SIG-M5 (cell line): Measurements from ENCODE around the gene KIF1B.

Source experiments
- DNase-seq: peaks from one replicate; lab custom pipeline; 2025; lab: John Stamatoyannopoulos, UW

The KIF1B gene, protein sequence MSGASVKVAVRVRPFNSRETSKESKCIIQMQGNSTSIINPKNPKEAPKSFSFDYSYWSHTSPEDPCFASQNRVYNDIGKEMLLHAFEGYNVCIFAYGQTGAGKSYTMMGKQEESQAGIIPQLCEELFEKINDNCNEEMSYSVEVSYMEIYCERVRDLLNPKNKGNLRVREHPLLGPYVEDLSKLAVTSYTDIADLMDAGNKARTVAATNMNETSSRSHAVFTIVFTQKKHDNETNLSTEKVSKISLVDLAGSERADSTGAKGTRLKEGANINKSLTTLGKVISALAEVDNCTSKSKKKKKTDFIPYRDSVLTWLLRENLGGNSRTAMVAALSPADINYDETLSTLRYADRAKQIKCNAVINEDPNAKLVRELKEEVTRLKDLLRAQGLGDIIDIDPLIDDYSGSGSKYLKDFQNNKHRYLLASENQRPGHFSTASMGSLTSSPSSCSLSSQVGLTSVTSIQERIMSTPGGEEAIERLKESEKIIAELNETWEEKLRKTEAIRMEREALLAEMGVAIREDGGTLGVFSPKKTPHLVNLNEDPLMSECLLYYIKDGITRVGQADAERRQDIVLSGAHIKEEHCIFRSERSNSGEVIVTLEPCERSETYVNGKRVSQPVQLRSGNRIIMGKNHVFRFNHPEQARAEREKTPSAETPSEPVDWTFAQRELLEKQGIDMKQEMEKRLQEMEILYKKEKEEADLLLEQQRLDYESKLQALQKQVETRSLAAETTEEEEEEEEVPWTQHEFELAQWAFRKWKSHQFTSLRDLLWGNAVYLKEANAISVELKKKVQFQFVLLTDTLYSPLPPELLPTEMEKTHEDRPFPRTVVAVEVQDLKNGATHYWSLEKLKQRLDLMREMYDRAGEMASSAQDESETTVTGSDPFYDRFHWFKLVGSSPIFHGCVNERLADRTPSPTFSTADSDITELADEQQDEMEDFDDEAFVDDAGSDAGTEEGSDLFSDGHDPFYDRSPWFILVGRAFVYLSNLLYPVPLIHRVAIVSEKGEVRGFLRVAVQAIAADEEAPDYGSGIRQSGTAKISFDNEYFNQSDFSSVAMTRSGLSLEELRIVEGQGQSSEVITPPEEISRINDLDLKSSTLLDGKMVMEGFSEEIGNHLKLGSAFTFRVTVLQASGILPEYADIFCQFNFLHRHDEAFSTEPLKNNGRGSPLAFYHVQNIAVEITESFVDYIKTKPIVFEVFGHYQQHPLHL (N-terminal part only)

DNA sequence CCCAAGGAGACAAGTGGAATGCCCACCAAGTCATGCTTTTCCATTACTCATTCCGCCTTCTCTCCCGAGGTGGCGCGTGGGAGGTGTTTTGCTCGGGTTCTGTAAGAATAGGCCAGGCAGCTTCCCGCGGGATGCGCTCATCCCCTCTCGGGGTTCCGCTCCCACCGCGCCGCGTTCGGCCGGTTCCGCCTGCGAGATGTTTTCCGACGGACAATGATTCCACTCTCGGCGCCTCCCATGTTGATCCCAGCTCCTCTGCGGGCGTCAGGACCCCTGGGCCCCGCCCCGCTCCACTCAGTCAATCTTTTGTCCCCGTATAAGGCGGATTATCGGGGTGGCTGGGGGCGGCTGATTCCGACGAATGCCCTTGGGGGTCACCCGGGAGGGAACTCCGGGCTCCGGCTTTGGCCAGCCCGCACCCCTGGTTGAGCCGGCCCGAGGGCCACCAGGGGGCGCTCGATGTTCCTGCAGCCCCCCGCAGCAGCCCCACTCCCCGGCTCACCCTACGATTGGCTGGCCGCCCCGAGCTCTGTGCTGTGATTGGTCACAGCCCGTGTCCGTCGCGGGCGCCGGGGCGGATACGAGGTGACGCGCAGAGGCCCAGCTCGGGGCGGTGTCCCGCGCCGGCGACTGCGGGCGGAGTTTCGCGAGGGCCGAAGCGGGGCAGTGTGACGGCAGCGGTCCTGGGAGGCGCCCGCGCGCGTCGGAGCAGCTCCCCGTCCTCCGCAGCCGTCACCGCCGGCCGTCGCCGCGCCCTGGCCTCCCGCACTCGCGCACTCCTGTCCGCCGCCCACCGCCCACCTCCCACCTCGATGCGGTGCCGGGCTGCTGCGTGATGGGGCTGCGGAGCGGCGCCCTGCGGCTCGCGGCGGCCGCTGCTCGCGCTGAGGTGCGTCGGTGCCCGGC is at the start of gene KIF1B:
Gene KIF1B (plus strand): TSS at position 666 of the 906 bp plus-strand sequence. CDS start 21,759 bp downstream, outside the sequence.
- DNase-seq, result peak; percentile 18

DNA sequence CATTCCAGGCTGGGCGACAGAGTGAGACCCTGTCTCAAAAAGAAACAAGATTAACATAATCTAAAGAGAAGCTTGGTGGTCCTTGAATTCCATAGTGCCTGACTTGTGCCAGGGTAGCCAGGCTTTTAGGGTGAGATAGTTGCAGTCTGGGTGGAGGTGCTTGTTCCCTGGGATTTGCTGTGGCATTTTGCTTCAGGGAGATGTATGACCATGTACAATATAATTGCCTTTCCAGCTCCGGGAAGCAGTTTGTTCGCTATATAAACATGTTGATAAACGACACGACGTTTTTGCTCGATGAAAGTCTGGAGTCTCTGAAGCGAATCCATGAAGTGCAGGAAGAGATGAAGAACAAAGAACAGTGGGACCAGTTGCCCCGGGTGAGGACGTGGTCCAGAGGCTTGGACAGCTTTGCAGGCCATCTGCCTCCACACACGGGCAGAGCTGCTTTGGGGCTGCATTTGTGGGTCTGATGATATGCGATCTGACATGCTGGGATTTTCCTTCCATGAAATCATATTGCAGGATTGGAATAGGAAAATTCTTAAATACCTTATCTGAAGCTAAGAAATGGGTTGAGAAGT is 49.4 kb upstream of the KIF1B start:
- no peak for DNase-seq

DNA sequence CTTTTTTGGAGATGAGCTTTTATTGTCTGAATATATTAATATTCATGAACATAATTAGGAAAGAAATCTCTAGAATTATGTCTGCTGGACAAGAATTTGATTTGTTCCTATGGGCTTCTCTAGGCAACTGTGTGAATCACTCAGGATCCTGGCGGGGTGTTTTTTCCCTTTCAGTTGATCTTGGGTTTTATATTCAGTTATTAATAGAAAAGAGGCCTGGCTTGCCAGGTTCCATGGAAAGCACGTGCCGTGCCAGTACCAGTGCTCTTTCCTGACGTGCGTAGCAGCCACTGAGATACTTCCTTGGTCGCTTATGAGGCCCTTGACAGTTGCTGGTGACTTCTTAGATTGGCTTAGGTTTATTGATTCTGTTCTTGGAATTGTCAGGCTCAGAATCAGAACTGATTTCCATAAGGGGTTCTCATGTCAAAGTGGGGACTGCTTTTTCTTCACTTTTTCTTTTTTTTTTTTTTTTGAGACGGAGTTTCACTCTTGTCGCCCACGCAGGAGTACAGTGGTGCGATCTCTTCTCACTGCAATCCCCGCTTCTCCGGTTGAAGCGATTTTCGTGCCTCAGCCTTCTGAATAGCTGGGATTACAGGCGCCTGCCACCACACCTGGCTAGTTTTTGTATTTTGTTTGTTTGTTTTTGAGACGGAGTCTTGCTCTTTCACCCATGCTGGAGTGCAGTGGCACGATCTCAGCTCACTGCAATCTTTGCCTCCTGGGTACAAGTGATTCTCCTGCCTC is 48.7 kb upstream of the KIF1B start:
- DNase-seq, result no peak

GRCh38 chr1:10168912-10169514 is 41.4 kb upstream of the KIF1B start:
- DNase-seq, result no peak

GRCh38 chr1:10170239-10170574 is 40.2 kb upstream of the KIF1B start:
- DNase-seq, result no peak

DNA sequence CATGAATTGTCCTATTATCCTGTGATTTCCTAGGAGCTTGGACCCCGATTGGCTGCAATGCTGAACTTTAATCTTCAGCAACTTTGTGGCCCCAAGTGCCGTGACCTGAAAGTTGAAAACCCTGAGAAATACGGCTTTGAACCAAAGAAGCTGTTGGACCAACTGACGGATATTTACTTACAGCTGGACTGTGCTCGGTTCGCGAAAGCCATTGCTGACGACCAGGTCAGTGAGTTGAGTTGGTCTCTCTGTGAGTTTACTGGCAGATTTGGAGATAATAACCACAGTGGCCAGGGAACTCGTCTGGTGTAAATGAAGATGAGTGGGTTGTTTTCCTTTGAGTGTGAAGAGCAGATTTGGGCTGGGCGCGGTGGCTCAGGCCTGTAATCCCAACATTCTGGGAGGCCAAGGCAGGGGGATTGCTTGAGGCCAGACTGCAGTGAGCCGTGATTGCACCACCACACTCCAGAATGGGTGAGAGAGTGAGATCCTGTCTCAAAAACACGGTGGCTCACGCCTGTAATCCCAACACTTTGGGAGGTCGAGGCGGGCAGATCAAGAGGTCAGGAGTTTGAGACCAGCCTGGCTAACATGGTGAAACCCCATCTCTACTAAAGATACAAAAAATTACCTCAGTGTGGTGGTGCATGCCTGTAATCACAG is 39.1 kb upstream of the KIF1B start:
- no peak for DNase-seq

- no peak for DNase-seq
Observed at GRCh38 chr1:10171995-10172669, 38.2 kb upstream of the KIF1B start.

DNA sequence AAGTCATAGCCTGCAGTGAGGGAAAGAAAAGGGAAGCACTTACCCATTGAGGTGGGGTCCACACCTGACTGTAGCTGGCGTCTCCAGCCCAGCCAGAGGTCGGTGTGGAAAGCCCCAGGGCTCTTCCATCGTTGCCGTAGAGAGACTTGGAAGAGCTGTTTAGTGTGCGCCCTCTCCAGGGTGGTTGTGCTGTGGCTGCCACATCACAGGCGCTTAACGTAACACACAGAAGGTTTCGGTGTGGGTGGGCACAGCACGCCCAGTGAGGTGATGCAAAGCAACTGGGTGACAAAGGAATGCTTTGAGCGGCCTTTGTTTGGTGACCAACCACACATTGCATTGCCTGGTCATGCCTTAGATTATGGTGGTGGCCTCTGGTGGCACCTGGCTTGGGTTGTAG is 36.8 kb upstream of the KIF1B start:
- DNase-seq, result no peak

- DNase-seq, result no peak
Observed at GRCh38 chr1:10177876-10178275, 32.5 kb upstream of the KIF1B start.

- DNase-seq, result no peak
Observed at GRCh38 chr1:10178597-10179405, 31.6 kb upstream of the KIF1B start.

DNA sequence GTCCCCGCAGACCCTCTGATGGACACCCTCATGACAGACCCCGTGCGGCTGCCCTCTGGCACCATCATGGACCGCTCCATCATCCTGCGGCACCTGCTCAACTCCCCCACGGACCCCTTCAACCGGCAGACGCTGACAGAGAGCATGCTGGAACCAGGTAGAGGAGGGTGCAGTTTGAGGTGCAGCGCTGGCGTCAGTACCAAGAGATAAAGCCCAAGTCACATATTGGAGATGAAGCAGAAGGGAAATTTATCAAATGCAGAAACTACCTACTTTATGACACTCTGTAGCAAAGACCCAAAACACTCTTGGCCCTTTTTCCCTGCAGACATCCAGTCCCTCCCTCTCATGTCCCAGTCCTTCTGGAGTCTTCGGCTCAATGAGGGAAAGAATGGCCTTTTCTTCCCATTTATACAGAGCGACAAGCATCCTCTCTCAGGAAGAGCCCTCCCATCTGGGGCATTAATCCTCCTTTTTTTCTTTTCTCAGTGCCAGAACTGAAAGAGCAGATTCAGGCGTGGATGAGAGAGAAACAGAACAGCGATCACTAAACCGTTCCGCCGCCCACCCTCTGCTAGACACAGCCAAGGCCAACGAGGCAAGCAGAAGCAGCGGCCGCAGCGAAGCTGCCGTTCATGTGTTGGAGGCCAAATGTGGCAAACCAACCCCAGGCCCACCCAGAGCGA is 30.8 kb upstream of the KIF1B start:
- DNase-seq, result no peak

DNA sequence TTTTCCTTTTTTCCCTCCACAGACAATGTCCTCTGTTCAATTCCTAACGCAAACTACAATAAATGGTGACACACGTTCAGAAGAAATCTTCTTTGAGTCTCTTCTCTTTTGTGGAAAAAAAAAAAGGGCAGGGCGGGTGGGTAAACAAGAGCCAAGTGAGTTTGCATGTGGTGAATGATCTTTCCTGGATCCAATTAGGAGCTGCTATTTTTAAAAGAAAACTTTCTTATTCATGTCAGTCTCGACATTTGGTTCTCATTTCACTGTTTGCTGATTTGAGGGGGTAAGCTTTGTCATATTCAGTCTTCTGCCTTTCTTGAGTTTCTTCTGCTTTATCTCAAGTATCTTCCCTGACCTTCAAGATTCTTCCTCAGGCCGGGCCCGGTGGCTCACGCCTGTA is 29.2 kb upstream of the KIF1B start:
- DNase-seq, result no peak

GRCh38 chr1:10185759-10186158 is 24.6 kb upstream of the KIF1B start:
- no peak for DNase-seq

GRCh38 chr1:10186331-10187025 is 23.9 kb upstream of the KIF1B start:
- no peak for DNase-seq

DNA sequence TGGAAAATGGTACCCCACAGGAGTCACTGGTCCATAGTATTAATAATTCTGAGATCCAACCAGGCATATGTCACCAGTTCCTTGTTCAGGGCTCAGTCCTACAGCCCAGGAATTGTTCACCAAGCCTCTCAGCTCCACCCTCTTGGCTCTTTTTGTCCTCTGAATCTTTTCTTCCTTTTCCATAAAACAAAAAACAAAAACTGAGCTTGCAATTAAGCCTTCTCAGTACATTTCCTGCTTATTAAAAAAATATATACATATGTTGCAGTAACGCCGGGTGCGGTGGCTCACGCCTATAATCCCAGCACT is 23.4 kb upstream of the KIF1B start:
- no peak for DNase-seq

- no peak for DNase-seq
Observed at GRCh38 chr1:10188133-10188650, 22.2 kb upstream of the KIF1B start.

- peak; percentile 11 for DNase-seq
Observed at GRCh38 chr1:10189659-10190058, 20.7 kb upstream of the KIF1B start.
